Activated CD4-positive, alpha-beta T cell treated with anti-CD3 and anti-CD28 coated beads for 36 hours (primary cell): ENCODE results near the gene ATIC. TPM values are rescaled to one million over a fixed set of nuclear protein-coding genes. Genes with fewer than 3 reads are reported as not detected.
"Not testable (repeated sequence)": the region's sequence is repeated elsewhere in the genome, so short reads cannot be mapped to it uniquely, and the experiment has no call there.

Experiments used
- ATAC-seq: fragments of 200-7000 bp; cut with Tn5 transposase; one replicate; pipeline ENCODE4 v1.10.0; 2021; ENCODE audit warnings: mild to moderate bottlenecking, moderate library complexity
- CTCF ChIA-PET: fragments of 350-600 bp; sonication (Branson Sonifier 250); formaldehyde crosslinking; loops from one replicate; lab custom pipeline; 2021; ENCODE audit warnings: antibody characterized with exemption; lab: Charles Lee
- POLR2A ChIA-PET: fragments of 350-600 bp; sonication (Branson Sonifier 250); formaldehyde crosslinking; loops from one replicate; lab custom pipeline; 2021; ENCODE audit warnings: antibody characterized with exemption, inconsistent platforms; lab: Charles Lee
- DNase-seq: peaks from one replicate; pipeline ENCODE4 v3.0.0-alpha.2; 2020
- H3K27ac Mint-ChIP-seq: one replicate; pipeline ENCODE4 v1.8.0; 2021; ENCODE audit warnings: mixed read lengths
- H3K27me3 Mint-ChIP-seq: one replicate; pipeline ENCODE4 v1.8.0; 2021; ENCODE audit warnings: mixed read lengths
- H3K36me3 Mint-ChIP-seq: one replicate; pipeline ENCODE4 v1.8.0; 2021; ENCODE audit warnings: low read depth, mixed read lengths
- H3K4me1 Mint-ChIP-seq: one replicate; pipeline ENCODE4 v1.8.0; 2021; ENCODE audit warnings: mixed read lengths
- H3K4me3 Mint-ChIP-seq: one replicate; pipeline ENCODE4 v1.8.0; 2021; ENCODE audit warnings: mild to moderate bottlenecking, moderate library complexity, mixed read lengths
- H3K9me3 Mint-ChIP-seq: one replicate; pipeline ENCODE4 v1.8.0; 2021; ENCODE audit warnings: low read depth, mixed read lengths
- intact Hi-C, 2 experiments: fragments of 100-400 bp; cut with DNase I in 1 of 2; cut with micrococcal nuclease in 1 of 2; formaldehyde crosslinking; loops; one replicate each; pipeline versions ENCODE4 v1.14.2 to v1.15.1; 2022 to 2024; cut with DNase I, micrococcal nuclease
- total RNA-seq, 2 experiments: library from RNA; stranded (reverse); gene quantifications; one replicate each; pipeline ENCODE4 v1.2.3, GENCODE V29; 2021

The ATIC gene
- total RNA-seq, 2 experiments from 2014 or later = 300 to 310 TPM

DNA sequence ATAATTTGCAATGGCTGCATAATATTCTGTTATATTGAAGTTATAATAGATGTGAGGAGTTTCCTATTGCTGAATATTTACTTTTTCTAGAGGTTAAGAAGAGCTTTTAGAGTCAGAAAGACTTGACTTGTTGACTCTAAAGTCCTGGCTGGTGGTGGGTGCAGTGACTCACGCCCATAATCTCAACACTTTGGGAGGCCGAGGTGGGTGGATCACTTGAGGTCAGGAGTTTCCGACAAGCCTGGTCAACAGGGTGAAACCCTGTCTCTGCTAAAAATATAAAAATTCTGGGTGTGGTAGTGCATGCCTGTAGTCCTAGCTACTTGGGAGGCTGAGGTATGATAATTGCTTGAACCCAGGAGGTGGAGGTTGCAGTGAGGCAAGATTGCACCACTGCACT is 33.9 kb upstream of the ATIC start:
- ATAC-seq = no peak

GRCh38 chr2:215280326-215280725 is 31.5 kb upstream of the ATIC start:
- ChIA-PET POLR2A (no interaction called here), CTCF (no interaction called here)
- no peak overlapping the region for H3K4me3 Mint-ChIP-seq
- ATAC-seq (no peak), DNase-seq (no peak)
- H3K4me1 Mint-ChIP-seq = no peaks in the 10 kb centered on the region
- H3K27me3 Mint-ChIP-seq = peaks cover 2% of the 10 kb centered on the region
- no peaks in the 10 kb centered on the region for H3K9me3 Mint-ChIP-seq
- H3K27ac Mint-ChIP-seq = no peak overlapping the region
- no peaks in the 10 kb centered on the region for H3K36me3 Mint-ChIP-seq
- intact Hi-C loops = no loop called here

More for the DNA sequence above, 33.9 kb upstream of the ATIC start:
- Mint-ChIP-seq H3K27ac (no peak overlapping the region), H3K36me3 (no peaks in the 10 kb centered on the region), H3K27me3 (peaks cover 2% of the 10 kb centered on the region), H3K9me3 (no peaks in the 10 kb centered on the region), H3K4me1 (peaks cover 2% of the 10 kb centered on the region), H3K4me3 (no peak overlapping the region)
- ChIA-PET POLR2A (no interaction called here), CTCF (interaction anchor here (0.6 kb wide), 1 partner anchor 1297 kb away, joined by 3 read pairs; no protein-coding TSS in a partner anchor)
- no peak for DNase-seq
- intact Hi-C loops = no loop called here

DNA sequence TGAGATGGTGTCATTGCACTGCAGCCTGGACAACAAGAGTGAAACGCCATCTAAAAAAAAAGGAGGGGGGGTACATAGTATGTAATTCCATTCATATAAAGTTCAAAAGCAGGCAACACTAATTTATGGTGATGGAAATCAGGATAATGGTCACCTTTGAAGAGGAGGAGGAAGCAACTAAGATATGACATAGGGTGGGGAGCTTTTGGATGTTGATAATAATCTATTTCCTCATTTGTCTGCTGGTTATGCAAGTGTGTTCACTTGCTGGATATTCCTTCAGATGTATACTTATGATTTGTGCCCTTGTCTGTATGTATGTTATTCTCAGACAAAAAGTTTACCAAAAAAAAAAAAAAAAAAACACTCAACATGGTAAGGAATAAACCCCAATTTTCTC is 28.6 kb upstream of the ATIC start:
- POLR2A ChIA-PET = no interaction called here
- H3K27me3 Mint-ChIP-seq = peaks cover 2% of the 10 kb centered on the region
- CTCF ChIA-PET = interaction anchor here (0.6 kb wide), 1 partner anchor 189 kb away, joined by 3 read pairs; no protein-coding TSS in a partner anchor
- H3K36me3 Mint-ChIP-seq = no peaks in the 10 kb centered on the region
- H3K4me3 Mint-ChIP-seq = no peak overlapping the region
- intact Hi-C loops = no loop called here
- H3K27ac Mint-ChIP-seq = no peak overlapping the region
- no peak for DNase-seq
- no peaks in the 10 kb centered on the region for H3K4me1 Mint-ChIP-seq
- ATAC-seq = no peak
- no peaks in the 10 kb centered on the region for H3K9me3 Mint-ChIP-seq

- no peak overlapping the region for H3K27ac Mint-ChIP-seq
- ATAC-seq = no peak
- DNase-seq = no peak
- H3K36me3 Mint-ChIP-seq = no peaks in the 10 kb centered on the region
- H3K4me3 Mint-ChIP-seq = no peak overlapping the region
- intact Hi-C loops = no loop called here
- ChIA-PET CTCF (no interaction called here), POLR2A (no interaction called here)
- no peaks in the 10 kb centered on the region for H3K4me1 Mint-ChIP-seq
- H3K27me3 Mint-ChIP-seq = peaks cover 2% of the 10 kb centered on the region
- H3K9me3 Mint-ChIP-seq = no peaks in the 10 kb centered on the region
These were observed 25.6 kb upstream of the ATIC start for GRCh38 chr2:215286309-215286708.

- ATAC-seq (no peak), DNase-seq (no peak)
- no peak overlapping the region for H3K27ac Mint-ChIP-seq
- H3K4me3 Mint-ChIP-seq = no peak overlapping the region
- intact Hi-C loops = no loop called here
- no peaks in the 10 kb centered on the region for H3K36me3 Mint-ChIP-seq
- H3K9me3 Mint-ChIP-seq = no peaks in the 10 kb centered on the region
- no peaks in the 10 kb centered on the region for H3K4me1 Mint-ChIP-seq
- POLR2A ChIA-PET = no interaction called here
- no peaks in the 10 kb centered on the region for H3K27me3 Mint-ChIP-seq
- CTCF ChIA-PET = interaction anchor here (0.6 kb wide), 1 partner anchor 42 kb away, joined by 5 read pairs; no protein-coding TSS in a partner anchor
These were observed 23.6 kb upstream of the ATIC start for GRCh38 chr2:215288112-215288815.

DNA sequence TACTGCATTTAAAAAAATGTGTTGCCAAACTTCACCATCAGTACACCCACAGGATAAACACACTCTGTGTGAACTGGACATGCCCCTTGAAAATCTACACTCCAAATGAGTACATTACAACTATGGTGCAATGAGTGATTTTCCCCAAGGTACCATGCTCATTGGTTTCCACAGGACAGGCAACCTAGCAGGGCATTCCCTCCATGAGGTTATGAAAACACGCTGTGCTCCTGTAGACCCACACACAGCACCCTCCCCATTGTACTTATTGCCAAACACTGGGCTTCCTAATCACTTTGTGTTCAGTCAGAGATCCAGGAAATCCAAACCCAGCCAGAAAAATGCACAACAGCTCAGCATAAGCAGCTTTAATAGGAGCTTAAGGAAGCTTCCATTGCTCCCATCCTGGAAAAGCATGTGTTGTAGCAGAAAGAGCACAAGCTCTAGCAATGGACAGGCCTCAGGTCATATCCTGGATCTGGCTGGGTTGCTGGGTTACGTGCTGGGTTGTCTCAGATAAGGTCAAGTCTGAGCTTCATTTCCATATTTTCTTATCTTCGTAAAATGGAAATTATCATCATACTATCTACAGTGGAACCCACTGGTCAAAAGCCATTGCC is 20.8 kb upstream of the ATIC start:
- Mint-ChIP-seq H3K4me1 (no peaks in the 10 kb centered on the region), H3K27ac (no peak overlapping the region), H3K27me3 (no peaks in the 10 kb centered on the region), H3K9me3 (no peaks in the 10 kb centered on the region), H3K36me3 (no peaks in the 10 kb centered on the region), H3K4me3 (no peak overlapping the region)
- ATAC-seq = no peak
- CTCF ChIA-PET = interaction anchor here (0.5 to 1.0 kb wide), 2 partner anchors 20 to 128 kb away, joined by 3 to 4 read pairs; no protein-coding TSS in a partner anchor
- intact Hi-C loops = no loop called here
- DNase-seq = no peak
- POLR2A ChIA-PET = no interaction called here

- no peaks in the 10 kb centered on the region for H3K4me1 Mint-ChIP-seq
- intact Hi-C loops = no loop called here
- ATAC-seq = no peak
These were observed 18.0 kb upstream of the ATIC start for GRCh38 chr2:215293879-215294278.

DNA sequence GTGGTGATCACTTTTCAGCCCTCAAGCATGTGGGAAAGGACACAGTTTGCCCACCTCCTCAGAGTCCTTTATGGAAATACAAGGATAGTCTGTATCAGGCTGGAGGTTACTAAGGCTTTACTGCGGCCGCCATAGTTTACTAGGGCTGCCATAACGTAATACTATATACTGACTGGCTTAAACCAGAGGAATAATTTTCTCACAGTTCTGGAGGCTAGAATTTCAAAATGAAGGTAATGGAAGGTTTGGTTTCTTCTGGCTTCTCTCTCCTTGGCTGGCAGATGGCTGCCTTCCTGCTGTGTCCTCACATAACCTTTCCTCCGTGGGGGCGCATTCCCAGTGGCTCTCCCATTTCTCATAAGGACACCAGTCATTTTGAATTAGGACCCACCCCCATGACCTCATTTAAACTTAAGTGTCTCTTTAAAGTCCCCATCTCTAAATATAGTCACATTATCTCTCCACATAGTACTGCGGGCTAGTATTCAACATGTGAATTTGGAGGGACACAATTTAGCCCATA is 12.5 kb upstream of the ATIC start:
- no peak overlapping the region for H3K27ac Mint-ChIP-seq
- no peaks in the 10 kb centered on the region for H3K27me3 Mint-ChIP-seq
- no peak overlapping the region for H3K4me3 Mint-ChIP-seq
- no peak for ATAC-seq
- peaks cover 12% of the 10 kb centered on the region for H3K9me3 Mint-ChIP-seq
- intact Hi-C loops = no loop called here
- ChIA-PET CTCF (interaction anchor here (0.6 kb wide), 1 partner anchor 10 kb away, joined by 4 read pairs; no protein-coding TSS in a partner anchor), POLR2A (no interaction called here)
- H3K4me1 Mint-ChIP-seq = no peaks in the 10 kb centered on the region
- peaks cover 2% of the 10 kb centered on the region for H3K36me3 Mint-ChIP-seq
- DNase-seq = no peak

More at GRCh38 chr2:215293879-215294278, 18.0 kb upstream of the ATIC start:
- H3K27ac Mint-ChIP-seq = no peak overlapping the region
- H3K4me3 Mint-ChIP-seq = no peak overlapping the region
- CTCF ChIA-PET = no interaction called here
- DNase-seq = no peak
- POLR2A ChIA-PET = no interaction called here
- H3K27me3 Mint-ChIP-seq = no peaks in the 10 kb centered on the region
- H3K9me3 Mint-ChIP-seq = no peaks in the 10 kb centered on the region
- H3K36me3 Mint-ChIP-seq = peaks cover 2% of the 10 kb centered on the region

- H3K27ac Mint-ChIP-seq = no peak overlapping the region
- intact Hi-C loops = no loop called here
- peaks cover 12% of the 10 kb centered on the region for H3K9me3 Mint-ChIP-seq
- ChIA-PET POLR2A (no interaction called here), CTCF (no interaction called here)
- H3K4me1 Mint-ChIP-seq = no peaks in the 10 kb centered on the region
- H3K27me3 Mint-ChIP-seq = peaks cover 3% of the 10 kb centered on the region
- no peak overlapping the region for H3K4me3 Mint-ChIP-seq
- no peak for ATAC-seq
- H3K36me3 Mint-ChIP-seq = peaks cover 2% of the 10 kb centered on the region
- DNase-seq = no peak
These were observed 9.9 kb upstream of the ATIC start for GRCh38 chr2:215301994-215302393.

DNA sequence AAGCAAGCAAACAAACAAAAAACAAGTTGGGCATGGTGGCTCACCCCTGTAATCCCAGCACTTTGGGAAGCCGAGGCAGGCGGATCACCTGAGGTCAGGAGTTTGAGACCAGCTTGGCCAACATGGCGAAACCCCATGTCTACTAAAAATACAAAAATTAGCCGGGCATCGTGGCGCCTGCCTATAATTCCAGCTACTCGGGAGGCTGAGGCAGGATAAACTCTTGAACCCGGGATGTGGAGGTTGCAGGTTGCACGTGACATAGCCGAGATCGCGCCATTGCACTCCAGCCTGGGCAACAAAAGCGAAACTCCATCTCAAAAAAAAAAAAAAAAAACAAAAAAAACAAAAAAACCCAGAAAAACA is 617 bp upstream of the ATIC start:
- DNase-seq (peak; percentile 54), ATAC-seq (peak; percentile 27)
- POLR2A ChIA-PET = interaction anchor here (0.7 kb wide), 1 partner anchor 1187 kb away, joined by 5 read pairs; no protein-coding TSS in a partner anchor
- H3K9me3 Mint-ChIP-seq, H3K27me3 Mint-ChIP-seq: not testable (repeated sequence)
- H3K4me1 Mint-ChIP-seq = peaks cover 29% of the 10 kb centered on the region
- CTCF ChIA-PET = interaction anchor here (0.6 to 1.8 kb wide), 4 partner anchors 15 to 1844 kb away, joined by 3 to 6 read pairs (median 4); no protein-coding TSS in a partner anchor
- peak overlapping the region; percentile 83 for H3K27ac Mint-ChIP-seq
- H3K4me3 Mint-ChIP-seq = peak overlapping the region; percentile 97
- intact Hi-C loops = loop anchor here (5.0 kb wide), 4 partner anchors 126 to 1101 kb away; partner anchors contain the start of genes FN1 (in 1 of the 2) and SMARCAL1 (in 1 of the 2)
- peaks cover 34% of the 10 kb centered on the region for H3K36me3 Mint-ChIP-seq

GRCh38 chr2:215313255-215313613 is 1.4 kb downstream of the ATIC start:
- CTCF ChIA-PET = no interaction called here
- POLR2A ChIA-PET = interaction anchor here (1.4 kb wide), 1 partner anchor 672 kb away, joined by 5 read pairs; no protein-coding TSS in a partner anchor
- peaks cover 43% of the 10 kb centered on the region for H3K36me3 Mint-ChIP-seq
- peak overlapping the region; percentile 96 for H3K27ac Mint-ChIP-seq
- H3K27me3 Mint-ChIP-seq = no peaks in the 10 kb centered on the region
- DNase-seq (no peak), ATAC-seq (no peak)
- no peaks in the 10 kb centered on the region for H3K9me3 Mint-ChIP-seq
- peak overlapping the region; percentile 97 for H3K4me3 Mint-ChIP-seq
- intact Hi-C loops = loop anchor here (5.0 kb wide), 4 partner anchors 124 to 1099 kb away; partner anchors contain the start of genes FN1 (in 1 of the 2) and SMARCAL1 (in 1 of the 2)
- peaks cover 37% of the 10 kb centered on the region for H3K4me1 Mint-ChIP-seq
